K562 (cell line): ENCODE data around the gene RNF40. TPM values are rescaled to one million over a fixed set of nuclear protein-coding genes. Genes with fewer than 3 reads are reported as not detected.
A peak's percentile ranks its signal among the peaks of the same experiment; 100 is the strongest.

ENCODE experiments used
- ATAC-seq: fragments of 200-7000 bp; cut with Tn5 transposase; 3 replicates; pipeline ENCODE4 v1.9.1; 2020; ENCODE audit warnings: moderate library complexity
- BruUV-seq: library from RNA; stranded (reverse); fragments of 400-500 nt; replicated peaks from 2 replicates; lab custom pipeline; 2021; lab: Mats Ljungman, UMichigan
- CTCF ChIA-PET: fragments of 300-600 bp; formaldehyde crosslinking; extraction: SDS; loops from one replicate; lab custom pipeline; 2021; ENCODE audit warnings: low intra/inter-chr PET ratio; lab: Yijun Ruan, JAX
- POLR2A ChIA-PET: fragments of 300-600, 350-650 bp; sonication (Branson Sonifier 250); formaldehyde crosslinking; extraction: SDS; loops from one replicate; lab custom pipeline; 2021; ENCODE audit warnings: antibody characterized with exemption, inconsistent platforms; lab: Yijun Ruan, JAX
- DNase-seq, 4 experiments: peaks; one replicate each; pipeline versions ENCODE4 v3.0.0 to v3.0.0-alpha.2; 2011 to 2018; ENCODE audit warnings: low spot score in 3 of 4, mixed read lengths in 3 of 4; ENCODE audit errors: extremely low read depth in 1 of 4
- FAIRE-seq: peaks from 2 replicates; lab custom pipeline; 2011; peaks lifted over from hg19 to GRCh38; lab: Jason Lieb, UNC
- H2AFZ ChIP-seq: 2 replicates; pipeline ENCODE4 v1.6.0; 2011; ENCODE audit warnings: low read depth, low read length, control low read depth, inconsistent platforms
- H3K27ac ChIP-seq: fragments of 200-600 bp; 3 replicates; pipeline ENCODE4 v1.8.0; 2011; ENCODE audit warnings: low read depth, mild to moderate bottlenecking, control low read depth, inconsistent platforms, low read length, moderate library complexity, mixed read lengths; ENCODE audit errors: extremely low read depth
- H3K27me3 ChIP-seq, 2 experiments: fragments of 300-600 bp in 1 of 2; 2 replicates in 1 of 2; 3 replicates in 1 of 2; pipeline versions ENCODE4 v1.6.0 to v1.8.0; 2011; ENCODE audit warnings: inconsistent platforms in 2 of 2, low read length in 2 of 2, mild to moderate bottlenecking in 1 of 2, mixed read lengths in 1 of 2, moderate library complexity in 1 of 2; ENCODE audit not compliant: control insufficient read depth in 2 of 2, insufficient read depth in 2 of 2
- H3K36me3 ChIP-seq: fragments of 300-600 bp; 3 replicates; pipeline ENCODE4 v1.8.0; 2011; ENCODE audit warnings: mild to moderate bottlenecking, low read length, inconsistent platforms; ENCODE audit not compliant: control insufficient read depth, insufficient read depth
- H3K4me1 ChIP-seq, 2 experiments: fragments of 200-600 bp in 1 of 2; replicated peaks in 1 of 2; 2 replicates in 1 of 2; 3 replicates in 1 of 2; pipeline versions ENCODE4 v1.5.1 to v1.8.0; 2011; ENCODE audit warnings: inconsistent platforms in 2 of 2, low read length in 2 of 2, mild to moderate bottlenecking in 1 of 2, mixed read lengths in 1 of 2, moderate library complexity in 1 of 2; ENCODE audit not compliant: control insufficient read depth in 2 of 2, insufficient read depth in 2 of 2
- H3K4me2 ChIP-seq: 2 replicates; pipeline ENCODE4 v1.6.1; 2011; ENCODE audit warnings: low read length, control low read depth, inconsistent platforms, mixed read lengths; ENCODE audit not compliant: insufficient read depth
- H3K4me3 ChIP-seq: fragments of 200-600 bp; sonication (generic), shearing (Covaris generic); 2 replicates; pipeline ENCODE4 v1.5.1; 2016; ENCODE audit warnings: control low read depth, inconsistent platforms
- H3K79me2 ChIP-seq: fragments of 200-600 bp; 3 replicates; pipeline ENCODE4 v1.8.0; 2011; ENCODE audit warnings: low read length, inconsistent platforms; ENCODE audit not compliant: control insufficient read depth, insufficient read depth
- H3K9ac ChIP-seq, 2 experiments: 2 replicates each; pipeline versions ENCODE4 v1.6.0 to v1.6.1; 2011; ENCODE audit warnings: low read depth in 2 of 2, low read length in 2 of 2, control low read depth in 1 of 2, inconsistent platforms in 1 of 2, mild to moderate bottlenecking in 1 of 2, mixed read lengths in 1 of 2; ENCODE audit not compliant: insufficient read depth in 1 of 2
- H3K9me1 ChIP-seq: one replicate; pipeline ENCODE4 v1.6.0; 2011; ENCODE audit warnings: inconsistent platforms, mild to moderate bottlenecking, low read length, moderate library complexity; ENCODE audit not compliant: control insufficient read depth, insufficient read depth
- H3K9me3 ChIP-seq: replicated peaks from 2 replicates; pipeline ENCODE4 v1.5.1; 2011; ENCODE audit warnings: low read depth, low read length, inconsistent platforms; ENCODE audit not compliant: control insufficient read depth, insufficient read depth
- H4K20me1 ChIP-seq: replicated peaks from 2 replicates; pipeline ENCODE4 v1.6.1; 2011; ENCODE audit warnings: low read length, inconsistent platforms, mixed read lengths; ENCODE audit not compliant: control insufficient read depth, insufficient read depth
- CCAR2 ChIP-seq: fragments of 200-400 bp; formaldehyde crosslinking; IDR thresholded peaks from 2 replicates; pipeline ENCODE4 v1.6.1; 2017; ENCODE audit warnings: mild to moderate bottlenecking, low read depth, low read length
- DIDO1 ChIP-seq: fragments of 450-650 bp; IDR thresholded peaks from 2 replicates; pipeline ENCODE4 v1.6.1; 2016; ENCODE audit warnings: low read depth, missing biosample characterization, missing genetic modification characterization
- EP400 ChIP-seq: fragments of 450-650 bp; IDR thresholded peaks from 2 replicates; pipeline ENCODE4 v1.6.1; 2017; ENCODE audit warnings: antibody characterized with exemption, mild to moderate bottlenecking, moderate library complexity
- KLF1 ChIP-seq: fragments of 450-650 bp; IDR thresholded peaks from 2 replicates; pipeline ENCODE4 v1.6.1; 2016; ENCODE audit warnings: missing genetic modification characterization, missing compliant biosample characterization
- MEF2D ChIP-seq: conservative IDR thresholded peaks from 2 replicates; pipeline ENCODE4 v1.6.1; 2016; ENCODE audit warnings: low read depth, missing genetic modification characterization, missing compliant biosample characterization
- NFXL1 ChIP-seq: fragments of 450-650 bp; formaldehyde crosslinking; IDR thresholded peaks from 2 replicates; pipeline ENCODE4 v1.4.0; 2021; ENCODE audit warnings: mild to moderate bottlenecking
- RNF2 ChIP-seq: sonication (generic); IDR thresholded peaks from 2 replicates; pipeline ENCODE4 v1.6.1; 2016
- SMAD4 ChIP-seq: fragments of 250-450 bp; sonication (Bioruptor Pico); conservative IDR thresholded peaks from 2 replicates; pipeline ENCODE4 v1.8.0; 2021; ENCODE audit warnings: inconsistent platforms, mild to moderate bottlenecking, moderate library complexity
- SMARCE1 ChIP-seq: fragments of 450-650 bp; IDR thresholded peaks from 2 replicates; pipeline ENCODE4 v1.7.1; 2016; ENCODE audit warnings: mild to moderate bottlenecking
- TEAD2 ChIP-seq: fragments of 450-650 bp; IDR thresholded peaks from 2 replicates; pipeline ENCODE4 v1.6.1; 2016; ENCODE audit warnings: missing genetic modification characterization, control low read depth, missing compliant biosample characterization
- ZNF695 ChIP-seq: fragments of 450-650 bp; formaldehyde crosslinking; IDR thresholded peaks from 2 replicates; pipeline ENCODE4 v1.4.0; 2020; ENCODE audit warnings: mild to moderate bottlenecking, moderate library complexity
- ZNF717 ChIP-seq: fragments of 250-450 bp; sonication (Bioruptor Pico); IDR thresholded peaks from 2 replicates; pipeline ENCODE4 v1.5.0; 2021
- ZNF778 ChIP-seq: fragments of 450-650 bp; formaldehyde crosslinking; IDR thresholded peaks from 2 replicates; pipeline ENCODE4 v1.4.0; 2020; ENCODE audit warnings: mild to moderate bottlenecking, moderate library complexity
- ZNF79 ChIP-seq: fragments of 250-450 bp; sonication (Bioruptor Pico); IDR thresholded peaks from 2 replicates; pipeline ENCODE4 v1.4.0; 2020; ENCODE audit warnings: low read depth, mild to moderate bottlenecking, moderate library complexity
- WGBS: fragments of 100-300 bp; shearing (Covaris generic); methylation state at CpG from one replicate; pipeline ENCODE4 v1.1.6; 2016; ENCODE audit warnings: low coverage, mixed read lengths; ENCODE audit not compliant: insufficient coverage; ENCODE audit errors: missing lambda C conversion rate; 5-methylcytosine and 5-hydroxymethylcytosine counted together
- in situ Hi-C: fragments of 300-500 bp; cut with MboI; formaldehyde crosslinking; loops from 4 replicates; pipeline ENCODE4 v1.15.0; 2018; ENCODE audit warnings: inconsistent platforms, mixed read lengths
- intact Hi-C: fragments of 100-400 bp; cut with micrococcal nuclease; formaldehyde crosslinking; loops from 2 replicates; pipeline ENCODE4 v1.14.2; 2022
- polyA plus RNA-seq, 8 experiments: library from polyadenylated mRNA; depleted of rRNA in 4 of 8; stranded (reverse) in 5 of 8; unstranded in 3 of 8; fragments of >200 nt; fragmentation: Nextera tagmentation in 2 of 8; fragmentation: Illumina TruSeq in 1 of 8; extraction: Ambion mirVana in 2 of 8; extraction: Trizol in 1 of 8; gene quantifications; 2 replicates each; pipeline versions ENCODE4 v1.2.1 to v1.2.3, GENCODE V29; 2011 to 2014; ENCODE audit warnings: inconsistent platforms in 1 of 8, missing spikeins in 1 of 8
- total RNA-seq, 7 experiments: library from RNA; depleted of rRNA in 6 of 7; stranded (reverse); fragments of >200 nt in 6 of 7; fragmentation: Illumina TruSeq in 2 of 7; extraction: Trizol in 2 of 7; gene quantifications; 2 replicates each; pipeline versions ENCODE4 v1.2.1 to v1.2.3, GENCODE V29; 2011 to 2021; ENCODE audit warnings: low replicate concordance in 1 of 7
- TF ChIP-seq, protein P1 (sequence below): fragments of 450-650 bp; IDR thresholded peaks from 2 replicates; pipeline ENCODE4 v1.7.1; 2018; ENCODE audit warnings: mild to moderate bottlenecking, low read depth; ENCODE audit not compliant: partially characterized antibody
- TF ChIP-seq, protein P2 (sequence below): sonication (generic); formaldehyde crosslinking; IDR thresholded peaks from 2 replicates; pipeline ENCODE4 v1.8.1; 2023; ENCODE audit warnings: mild to moderate bottlenecking, missing genetic modification reagents
- TF ChIP-seq, protein P3 (sequence below): fragments of 450-650 bp; IDR thresholded peaks from 2 replicates; pipeline ENCODE4 v1.6.1; 2016; ENCODE audit warnings: low read depth, mild to moderate bottlenecking, moderate library complexity

Gene RNF40
- total and polyA plus RNA-seq, 9 of the 15 experiments (the other 6 are each of a cell fraction or from before 2014, with no cell fraction given) = 6.2 to 129 (median 81.5) TPM

DNA sequence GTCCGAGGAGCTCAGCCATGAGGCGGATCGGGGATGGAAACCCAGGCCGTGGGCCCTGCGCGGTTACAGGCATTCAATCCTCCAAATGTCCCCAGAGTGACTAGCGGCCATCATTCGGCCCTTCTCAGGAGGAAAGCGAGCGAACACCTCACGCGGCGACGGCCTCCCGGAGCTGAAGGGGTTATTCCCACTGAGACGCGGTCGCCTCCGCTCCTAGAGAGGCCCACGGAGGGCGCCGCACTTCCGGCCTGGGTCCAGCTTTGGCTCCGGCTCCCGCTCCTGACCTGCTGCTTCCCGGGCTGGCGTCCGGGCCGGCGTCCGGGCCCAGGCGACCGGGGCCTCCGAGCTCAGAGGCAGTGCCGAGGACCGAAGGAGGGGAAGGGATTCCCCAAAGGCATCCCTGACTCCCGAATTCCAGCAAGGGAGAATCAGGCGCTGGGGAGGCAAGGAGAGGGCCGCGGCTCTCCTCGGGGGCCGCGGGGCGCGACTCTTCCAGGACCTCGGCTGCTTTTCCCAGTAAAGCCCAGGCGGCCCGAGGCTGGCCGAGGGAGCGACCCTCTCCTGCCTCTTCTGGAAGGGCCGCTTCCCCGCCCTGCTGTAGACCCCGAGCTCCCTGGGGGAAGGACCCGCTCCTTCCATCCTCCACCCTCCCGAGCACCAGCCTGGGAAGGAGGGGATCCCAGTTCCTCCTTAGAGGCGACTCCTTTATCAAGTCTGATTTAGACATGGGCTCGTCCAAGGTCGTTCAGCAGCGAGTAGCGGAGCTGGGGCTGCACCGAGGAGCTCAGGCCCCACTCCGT lies 43.4 kb downstream of the RNF40 start:
- peak; percentile 84 for FAIRE-seq
- intact Hi-C loops (loop anchor here (1.0 to 5.0 kb wide), 2 partner anchors 18 to 72 kb away; partner anchors contain the start of gene ZNF629), in situ Hi-C loops (no loop called here)
- Histone ChIP-seq H3K9me3 (no peaks in the 10 kb centered on the region), H3K4me3 (peak overlapping the region; percentile 75), H3K9ac (peak overlapping the region; percentile 82 to 93), H4K20me1 (no peaks in the 10 kb centered on the region), H3K9me1 (no peaks in the 10 kb centered on the region), H3K27ac (peak overlapping the region; percentile 81), H2AFZ (peak overlapping the region; percentile 99), H3K27me3 (no peaks in the 10 kb centered on the region), H3K4me2 (peak overlapping the region; percentile 88), H3K4me1 (peaks cover 20 to 36% of the 10 kb centered on the region in 2 experiments), H3K79me2 (peaks cover 5% of the 10 kb centered on the region; the same call in 1 of the 3 replicates), H3K36me3 (no peaks in the 10 kb centered on the region)
- DNase-seq = peak; percentile 87 to 90 (median 89)
- POLR2A ChIA-PET = interaction anchor here (0.5 to 3.0 kb wide), 23 partner anchors 9 to 643 kb away, joined by 3 to 14 read pairs (median 4); partner anchors contain the start of gene ZNF629
- CTCF ChIA-PET = no interaction called here
- ATAC-seq = peak; percentile 91
- BruUV-seq = TSS peak; percentile 87
- WGBS = 3% methylated on average over 46 of the region's 62 CpGs
- TF ChIP-seq, protein P1, sequence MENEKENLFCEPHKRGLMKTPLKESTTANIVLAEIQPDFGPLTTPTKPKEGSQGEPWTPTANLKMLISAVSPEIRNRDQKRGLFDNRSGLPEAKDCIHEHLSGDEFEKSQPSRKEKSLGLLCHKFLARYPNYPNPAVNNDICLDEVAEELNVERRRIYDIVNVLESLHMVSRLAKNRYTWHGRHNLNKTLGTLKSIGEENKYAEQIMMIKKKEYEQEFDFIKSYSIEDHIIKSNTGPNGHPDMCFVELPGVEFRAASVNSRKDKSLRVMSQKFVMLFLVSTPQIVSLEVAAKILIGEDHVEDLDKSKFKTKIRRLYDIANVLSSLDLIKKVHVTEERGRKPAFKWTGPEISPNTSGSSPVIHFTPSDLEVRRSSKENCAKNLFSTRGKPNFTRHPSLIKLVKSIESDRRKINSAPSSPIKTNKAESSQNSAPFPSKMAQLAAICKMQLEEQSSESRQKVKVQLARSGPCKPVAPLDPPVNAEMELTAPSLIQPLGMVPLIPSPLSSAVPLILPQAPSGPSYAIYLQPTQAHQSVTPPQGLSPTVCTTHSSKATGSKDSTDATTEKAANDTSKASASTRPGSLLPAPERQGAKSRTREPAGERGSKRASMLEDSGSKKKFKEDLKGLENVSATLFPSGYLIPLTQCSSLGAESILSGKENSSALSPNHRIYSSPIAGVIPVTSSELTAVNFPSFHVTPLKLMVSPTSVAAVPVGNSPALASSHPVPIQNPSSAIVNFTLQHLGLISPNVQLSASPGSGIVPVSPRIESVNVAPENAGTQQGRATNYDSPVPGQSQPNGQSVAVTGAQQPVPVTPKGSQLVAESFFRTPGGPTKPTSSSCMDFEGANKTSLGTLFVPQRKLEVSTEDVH = peak; percentile 64
- TF ChIP-seq TEAD2 (tag) (no peak), DIDO1 (tag) (peak; percentile 78), NFXL1 (CRISPR knock-in tag) (no peak), MEF2D (0 out of 2 replicates have a peak, but pooled peaks have one; percentile 17), KLF1 (tag) (peak; percentile 93), ZNF717 (CRISPR knock-in tag) (no peak), ZNF695 (CRISPR knock-in tag) (no peak), ZNF79 (CRISPR knock-in tag) (no peak), SMAD4 (CRISPR knock-in tag) (peak; percentile 73; the same call in 1 of the 2 replicates), ZNF778 (CRISPR knock-in tag) (no peak), EP400 (peak; percentile 71), SMARCE1 (no peak), CCAR2 (no peak), RNF2 (peak; percentile 77)
- TF ChIP-seq, protein P2, sequence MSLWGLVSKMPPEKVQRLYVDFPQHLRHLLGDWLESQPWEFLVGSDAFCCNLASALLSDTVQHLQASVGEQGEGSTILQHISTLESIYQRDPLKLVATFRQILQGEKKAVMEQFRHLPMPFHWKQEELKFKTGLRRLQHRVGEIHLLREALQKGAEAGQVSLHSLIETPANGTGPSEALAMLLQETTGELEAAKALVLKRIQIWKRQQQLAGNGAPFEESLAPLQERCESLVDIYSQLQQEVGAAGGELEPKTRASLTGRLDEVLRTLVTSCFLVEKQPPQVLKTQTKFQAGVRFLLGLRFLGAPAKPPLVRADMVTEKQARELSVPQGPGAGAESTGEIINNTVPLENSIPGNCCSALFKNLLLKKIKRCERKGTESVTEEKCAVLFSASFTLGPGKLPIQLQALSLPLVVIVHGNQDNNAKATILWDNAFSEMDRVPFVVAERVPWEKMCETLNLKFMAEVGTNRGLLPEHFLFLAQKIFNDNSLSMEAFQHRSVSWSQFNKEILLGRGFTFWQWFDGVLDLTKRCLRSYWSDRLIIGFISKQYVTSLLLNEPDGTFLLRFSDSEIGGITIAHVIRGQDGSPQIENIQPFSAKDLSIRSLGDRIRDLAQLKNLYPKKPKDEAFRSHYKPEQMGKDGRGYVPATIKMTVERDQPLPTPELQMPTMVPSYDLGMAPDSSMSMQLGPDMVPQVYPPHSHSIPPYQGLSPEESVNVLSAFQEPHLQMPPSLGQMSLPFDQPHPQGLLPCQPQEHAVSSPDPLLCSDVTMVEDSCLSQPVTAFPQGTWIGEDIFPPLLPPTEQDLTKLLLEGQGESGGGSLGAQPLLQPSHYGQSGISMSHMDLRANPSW (CRISPR knock-in tag) = no peak
- TF ChIP-seq, protein P3, sequence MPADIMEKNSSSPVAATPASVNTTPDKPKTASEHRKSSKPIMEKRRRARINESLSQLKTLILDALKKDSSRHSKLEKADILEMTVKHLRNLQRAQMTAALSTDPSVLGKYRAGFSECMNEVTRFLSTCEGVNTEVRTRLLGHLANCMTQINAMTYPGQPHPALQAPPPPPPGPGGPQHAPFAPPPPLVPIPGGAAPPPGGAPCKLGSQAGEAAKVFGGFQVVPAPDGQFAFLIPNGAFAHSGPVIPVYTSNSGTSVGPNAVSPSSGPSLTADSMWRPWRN = no peak
